K562 treated with DMSO at 1 percent for 24 hours (cell line): ENCODE data around the gene GSTA1. TPM values are rescaled to one million over a fixed set of nuclear protein-coding genes. Genes with fewer than 3 reads are reported as not detected.

ENCODE experiments used
- total RNA-seq: library from RNA; unstranded; fragments of 300-600 nt; gene quantifications from 2 replicates; pipeline ENCODE4 v1.2.3, GENCODE V29; 2022; ENCODE audit warnings: low read depth; ENCODE audit not compliant: insufficient read depth

Gene GSTA1
- total RNA-seq: not detected in 2 replicates

DNA sequence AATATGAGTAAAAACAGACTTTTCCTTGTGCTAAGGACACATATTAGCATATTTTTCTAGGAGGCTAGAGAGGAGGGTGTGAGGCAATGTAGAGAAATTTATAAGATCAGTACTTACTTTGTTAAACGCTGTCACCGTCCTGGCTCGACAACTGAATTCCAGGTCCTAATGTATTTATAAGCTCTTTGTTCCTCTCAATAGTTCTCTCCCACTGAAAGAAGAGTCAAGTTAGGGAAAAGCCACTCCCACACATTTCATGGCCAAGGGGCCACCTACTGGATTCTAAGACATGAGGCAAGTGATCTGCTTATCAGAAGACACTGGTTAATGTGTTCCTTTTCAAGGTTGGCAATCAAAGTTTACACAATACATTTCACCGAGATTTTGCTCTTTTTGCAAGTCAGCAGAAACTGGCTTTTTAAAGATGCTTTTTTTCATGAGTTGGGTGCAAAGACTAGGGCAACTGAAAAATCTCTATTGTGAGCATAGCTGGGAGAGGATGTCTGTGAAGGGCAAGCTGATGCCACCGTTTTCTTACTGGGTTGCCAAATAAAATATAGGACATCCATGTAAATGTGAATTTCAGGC lies at the start of gene GSTA1:
Gene GSTA1, minus strand, starts transcription at position 149 of the 588 bp plus-strand sequence. CDS start 4,549 bp downstream, outside the sequence.

GRCh38 chr6:52840763-52841585 lies 37.4 kb upstream of the GSTA1 start, which contains the start of gene GSTA5:
Gene GSTA5 (minus strand): TSS chr6:52840813.

GRCh38 chr6:52763322-52763916 lies 40.2 kb downstream of the GSTA1 start, which contains the start of gene GSTA2:
Gene GSTA2 (minus strand): TSS chr6:52763475. CDS start chr6:52757947, 5,528 bp downstream.

Other genes starting within 250 kb of the GSTA1 start
- 10.1 and 10.9 TPM in 2 replicates for gene TRAM2, start 226.8 kb downstream of the GSTA1 start, total RNA-seq
- gene TMEM14A, start 132.7 kb downstream of the GSTA1 start, total RNA-seq: 9.9 and 14.3 TPM in 2 replicates
- gene GSTA2, start 40.3 kb downstream of the GSTA1 start, total RNA-seq: 0.30 TPM in 1 of 2 replicates, not detected in the other
- gene GSTA5, start 37.0 kb upstream of the GSTA1 start, total RNA-seq: not detected in 2 replicates
- not detected in 2 replicates for gene GSTA3, start 105.9 kb upstream of the GSTA1 start, total RNA-seq
- 2.7 and 3.9 TPM in 2 replicates for gene GSTA4, start 191.5 kb upstream of the GSTA1 start, total RNA-seq